Stimulated activated CD8-positive, alpha-beta memory T cell treated with anti-CD3 and anti-CD28 coated beads, Interleukin-15, amount 100 ng/mL, for 4 hours (primary cell): ENCODE data around the gene CD200.
"Not testable (repeated sequence)": the region's sequence is repeated elsewhere in the genome, so short reads cannot be mapped to it uniquely, and the experiment has no call there.

Experiments used
- DNase-seq, 2 donors: peaks; one replicate each; pipeline ENCODE4 v3.0.0-alpha.2; 2020; ENCODE audit warnings: low read depth in 2 of 2

Gene CD200

DNA sequence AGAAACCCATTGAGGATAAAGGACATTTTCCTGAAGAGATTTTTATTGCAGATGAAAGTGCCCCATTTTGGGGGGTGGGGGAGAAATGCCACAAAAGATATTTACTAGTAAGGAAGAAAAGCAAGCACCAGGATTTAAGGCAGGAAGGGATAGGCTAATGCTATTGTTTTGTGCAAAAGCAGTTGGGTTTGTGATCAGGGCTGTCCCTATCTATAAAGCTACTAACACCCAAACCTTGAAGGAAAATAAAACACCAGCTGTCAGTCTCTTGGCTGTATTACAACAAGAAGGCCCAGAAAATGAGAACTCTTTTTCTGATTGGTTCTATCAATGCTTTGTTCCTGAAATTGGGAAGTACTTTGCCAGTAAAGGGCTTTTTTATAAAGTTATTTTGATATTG is 56.0 kb downstream of the CD200 start:
- no peak for DNase-seq

DNA sequence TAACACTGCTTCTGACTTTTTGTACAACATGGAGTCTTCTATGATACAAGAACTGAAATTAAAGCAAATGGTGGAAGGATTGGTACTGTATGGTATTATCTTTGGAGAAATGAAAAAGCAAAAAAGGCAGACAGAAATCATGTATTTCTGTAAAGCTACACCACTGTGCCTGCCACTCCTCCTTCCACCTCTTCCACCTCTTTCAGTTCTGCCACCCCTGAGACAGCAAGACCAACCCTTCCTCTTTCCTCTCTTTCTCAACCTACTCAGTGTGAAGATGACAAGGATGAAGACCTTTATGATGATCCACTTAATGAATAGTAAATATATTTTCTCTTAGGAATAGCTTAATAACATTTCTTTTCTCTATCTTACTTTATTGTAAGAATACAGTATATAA is 57.0 kb downstream of the CD200 start:
- DNase-seq = no peak

DNA sequence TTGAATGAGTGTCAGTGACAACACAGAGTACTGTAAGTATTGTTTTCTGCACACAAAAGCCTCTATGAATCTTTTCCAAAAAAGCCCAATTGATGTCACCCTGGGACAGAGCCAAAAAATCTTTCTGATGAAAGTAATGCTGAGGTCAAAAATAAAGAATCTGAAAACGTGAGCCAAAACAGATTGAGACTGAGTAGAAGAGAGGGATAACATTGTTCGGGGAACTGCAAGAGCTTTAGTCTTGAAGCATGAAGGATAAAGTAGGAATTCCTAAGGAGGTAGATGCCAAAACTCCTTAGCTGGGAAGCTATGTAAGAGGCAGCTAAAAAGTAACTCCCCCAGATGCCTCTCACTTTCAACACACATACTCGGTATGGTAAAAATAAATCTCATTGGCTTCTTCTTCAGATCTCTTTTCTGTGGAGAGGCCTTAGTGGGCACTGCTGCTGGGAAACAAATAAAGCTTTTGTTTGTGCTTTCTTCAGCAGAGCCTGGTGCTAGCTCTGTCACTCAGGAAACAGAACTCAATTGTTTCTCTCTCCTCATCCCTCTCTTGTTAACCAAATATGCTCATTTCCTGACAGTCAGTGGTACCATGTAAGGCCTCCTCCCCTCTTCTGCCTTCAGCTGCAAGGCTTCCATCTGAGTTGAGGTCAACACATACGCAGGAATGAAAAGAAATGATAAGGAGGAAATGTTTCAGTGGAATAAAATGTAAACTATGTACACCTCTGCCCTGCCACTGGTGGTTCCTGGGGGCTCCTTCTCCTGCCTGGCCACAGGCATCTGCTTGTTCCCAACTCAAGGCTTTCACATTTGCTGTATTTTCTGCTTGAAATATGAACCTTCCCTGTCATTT is 58.1 kb downstream of the CD200 start:
- DNase-seq = no peak

DNA sequence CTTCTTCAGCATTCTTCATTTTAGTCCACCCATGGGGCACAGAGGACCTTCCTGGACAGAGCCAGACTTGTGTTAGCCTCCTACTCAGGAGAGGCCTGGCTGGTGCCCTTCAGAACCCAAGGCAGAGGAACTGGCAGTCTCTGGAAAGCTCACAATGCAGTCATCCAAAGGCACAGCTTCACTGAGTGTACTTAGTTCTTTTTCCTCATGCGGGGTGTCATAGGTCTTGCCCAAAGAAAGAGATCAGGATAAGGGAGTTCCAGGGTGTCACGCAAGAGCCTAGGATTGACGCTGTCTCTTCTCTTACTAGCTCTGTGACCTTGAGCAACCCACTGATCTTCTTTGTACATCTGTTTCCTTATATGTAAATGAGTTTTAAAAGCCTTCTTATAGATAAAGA is 58.7 kb downstream of the CD200 start:
- no peak for DNase-seq

DNA sequence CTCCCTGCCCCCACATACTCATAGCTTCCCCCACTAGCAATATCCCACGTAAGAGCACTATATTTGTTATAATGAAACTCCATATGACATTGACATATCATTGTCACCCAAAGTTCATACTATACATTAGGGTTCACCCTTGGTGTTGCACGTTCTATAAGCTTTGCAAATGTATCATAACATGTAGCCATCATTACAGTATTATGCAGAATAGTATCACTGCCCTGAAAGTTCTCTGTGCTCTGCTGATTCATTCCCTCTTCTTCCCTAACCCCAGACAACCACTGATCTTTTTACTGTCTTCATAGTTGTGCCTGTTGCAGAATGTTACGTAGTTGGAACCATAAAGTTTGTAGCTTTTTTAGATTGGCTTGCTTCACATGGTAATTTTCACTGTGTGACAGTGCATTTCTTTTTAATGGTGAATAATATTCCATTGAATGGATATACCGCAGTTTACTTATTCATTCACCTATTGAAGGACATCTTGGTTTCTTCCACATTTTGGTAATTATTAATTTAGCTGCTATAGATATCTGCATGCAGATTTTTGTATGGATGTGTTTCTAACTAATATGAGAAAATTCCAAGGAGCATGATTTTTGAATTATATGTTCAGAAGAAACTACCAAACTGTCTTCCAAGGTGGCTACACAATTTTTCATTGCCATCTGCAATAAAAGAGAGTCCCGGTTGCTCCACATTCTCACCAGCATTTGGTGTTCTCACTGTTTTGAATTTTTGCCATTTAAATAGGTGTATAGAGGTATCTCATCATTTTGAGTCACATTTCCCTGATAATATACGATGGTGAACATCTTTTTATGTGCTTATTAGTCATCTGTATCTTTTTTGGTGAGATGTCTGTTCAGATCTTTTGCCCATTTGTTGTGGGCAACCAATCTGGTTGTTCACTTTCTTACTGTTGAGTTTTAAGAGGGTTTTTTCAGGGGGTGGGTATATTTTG is 59.7 kb downstream of the CD200 start:
- no peak for DNase-seq

DNA sequence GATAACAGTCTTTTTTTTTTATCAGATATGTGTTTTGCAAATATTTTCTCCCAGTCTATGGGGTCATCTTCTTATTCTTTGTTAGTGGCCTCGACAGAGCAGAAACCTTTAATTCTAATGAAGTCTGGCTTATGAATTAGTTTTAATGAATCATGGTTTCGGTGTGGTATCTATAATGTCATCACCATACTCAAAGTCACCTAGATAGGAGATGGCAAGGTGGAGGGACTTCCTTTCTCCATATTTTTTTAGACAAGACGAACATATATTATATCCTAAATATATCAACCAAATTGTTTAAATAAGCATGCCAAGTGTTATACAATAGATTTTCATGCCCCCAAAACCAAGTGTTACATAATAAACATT is 60.4 kb downstream of the CD200 start:
- DNase-seq = no peak

DNA sequence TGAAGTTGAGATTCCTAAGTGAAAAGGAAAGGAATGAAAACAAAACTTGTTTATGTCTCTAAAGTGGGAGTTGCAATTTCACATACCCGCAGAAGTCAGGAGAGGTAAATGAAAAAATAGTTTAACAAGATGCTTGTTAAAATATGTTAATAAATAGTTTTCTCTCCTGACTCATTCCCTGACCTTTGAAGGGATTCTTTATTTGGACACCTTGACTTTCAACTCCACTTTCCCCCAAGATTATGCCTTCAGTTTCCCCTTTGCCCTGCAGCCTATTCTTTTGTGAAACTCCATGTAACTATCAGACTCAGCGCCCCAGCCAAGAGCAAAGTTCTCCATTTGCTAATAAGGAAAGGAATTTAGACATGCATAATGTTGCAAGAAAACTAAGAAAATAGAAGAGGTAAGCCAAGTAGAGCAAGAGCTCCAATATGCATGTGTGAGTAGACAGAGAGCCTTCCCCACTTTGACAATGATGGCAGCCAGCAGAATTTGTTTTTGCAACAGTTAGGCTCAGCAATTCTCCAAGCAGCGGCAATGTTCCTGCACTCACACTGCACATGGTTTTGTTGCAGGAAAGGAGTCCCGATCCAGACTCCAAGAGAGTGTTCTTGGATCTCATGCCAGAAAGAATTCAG is 61.2 kb downstream of the CD200 start:
- no peak for DNase-seq

DNA sequence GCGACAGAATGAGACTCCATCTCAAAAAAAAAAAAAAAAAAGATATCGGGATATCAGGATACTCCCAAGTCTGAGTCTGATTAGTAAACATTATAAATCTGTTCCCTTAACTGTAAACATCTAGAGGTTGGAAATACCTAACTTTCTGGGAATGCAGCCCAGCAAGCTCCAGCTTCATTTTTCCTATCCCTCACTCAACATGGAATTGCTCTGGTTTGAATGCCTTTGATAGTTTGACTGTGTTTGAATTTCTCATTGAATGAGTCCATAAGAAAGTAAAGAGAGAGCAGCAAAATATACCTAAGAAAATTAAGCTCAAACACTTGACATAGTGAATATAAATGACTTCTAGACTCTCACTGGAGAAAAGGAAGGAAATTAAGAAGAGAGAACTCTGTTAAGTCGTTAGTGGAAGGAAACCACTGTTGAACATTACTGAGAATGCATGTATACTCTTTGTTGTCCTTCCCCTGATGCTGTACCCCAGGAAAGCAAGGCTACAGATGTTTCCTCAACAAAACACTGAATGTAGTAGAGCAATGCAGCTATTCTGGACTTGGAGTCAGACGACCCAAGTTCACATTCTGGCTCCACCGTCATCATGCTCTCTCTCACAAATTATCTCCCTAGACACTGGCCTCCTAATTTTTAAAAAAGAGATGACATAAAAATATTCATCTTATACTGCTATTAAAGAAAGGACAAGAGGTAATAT is 62.4 kb downstream of the CD200 start:
- no peak for DNase-seq

DNA sequence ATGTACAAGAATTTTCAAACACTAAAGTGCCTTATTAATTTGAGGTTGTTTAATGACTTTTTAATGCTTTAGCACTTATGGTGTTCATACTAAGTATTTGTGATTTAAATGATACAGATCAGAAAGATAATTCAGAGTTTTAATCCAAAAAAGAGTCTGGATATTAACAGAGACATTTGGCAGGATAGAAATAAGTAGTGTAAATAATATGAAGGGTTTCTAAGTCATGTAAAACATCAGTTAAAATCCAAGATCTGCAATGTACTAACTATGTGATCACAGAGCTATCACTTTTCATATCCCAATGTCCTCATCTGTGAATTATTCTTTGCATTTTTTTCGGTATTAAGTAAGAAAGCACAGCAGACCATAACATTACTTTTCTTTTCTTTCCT is 62.9 kb downstream of the CD200 start:
- no peak for DNase-seq

DNA sequence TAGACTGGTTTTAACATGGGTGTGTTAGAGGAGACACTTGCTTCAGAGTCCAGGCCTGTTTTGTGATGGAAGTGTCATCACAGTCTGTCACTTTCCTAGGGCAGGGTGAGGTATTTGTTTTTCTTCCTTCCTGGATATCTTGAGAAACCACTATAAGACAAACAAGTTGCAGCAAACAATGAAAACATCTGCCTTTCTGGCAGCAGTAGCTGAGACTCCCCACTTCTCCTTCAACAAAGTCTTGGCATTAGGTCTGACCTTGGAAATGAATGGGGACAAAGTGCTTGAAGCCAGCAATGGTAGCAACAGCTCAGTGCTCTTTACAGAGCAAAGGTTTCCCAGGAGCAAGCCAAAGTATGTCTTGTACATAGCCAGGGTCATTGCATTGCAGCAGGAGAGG is 64.6 kb downstream of the CD200 start:
- DNase-seq = no peak

DNA sequence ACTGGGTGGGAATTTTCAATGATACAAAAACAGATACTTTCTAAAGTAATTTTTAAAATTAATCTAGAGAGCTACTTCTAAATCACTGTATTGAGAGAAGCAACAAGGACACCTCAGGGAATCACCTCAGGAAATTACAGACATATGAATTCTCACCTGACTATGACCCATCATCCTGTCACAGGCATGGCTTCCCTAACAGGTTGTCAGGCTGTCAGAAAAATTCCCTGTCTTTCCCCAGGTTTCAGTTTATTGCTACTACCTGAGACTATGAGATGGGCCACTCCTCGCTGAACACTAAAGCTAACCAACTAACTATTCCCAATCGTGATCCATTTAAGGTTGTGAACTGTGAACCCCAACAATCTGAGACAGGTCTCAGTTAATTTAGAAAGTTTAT is 66.1 kb downstream of the CD200 start:
- no peak for DNase-seq

DNA sequence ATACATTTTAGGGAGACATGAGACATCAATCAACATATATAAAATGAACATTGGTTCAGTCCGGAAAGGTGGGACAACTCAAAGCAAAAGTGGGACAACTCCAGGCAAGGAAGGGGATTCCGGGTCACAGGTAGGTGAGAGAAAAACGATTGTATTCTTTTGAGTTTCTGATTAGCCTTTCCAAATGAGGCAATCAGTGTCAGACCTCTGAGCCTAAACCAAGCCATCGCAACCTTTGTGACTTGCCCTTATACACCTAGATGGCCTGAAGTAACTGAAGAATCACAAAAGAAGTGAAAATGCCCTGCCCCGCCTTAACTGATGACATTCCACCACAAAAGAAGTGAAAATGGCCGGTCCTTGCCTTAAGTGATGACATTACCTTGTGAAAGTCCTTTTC is 66.6 kb downstream of the CD200 start:
- not testable (repeated sequence) for DNase-seq

DNA sequence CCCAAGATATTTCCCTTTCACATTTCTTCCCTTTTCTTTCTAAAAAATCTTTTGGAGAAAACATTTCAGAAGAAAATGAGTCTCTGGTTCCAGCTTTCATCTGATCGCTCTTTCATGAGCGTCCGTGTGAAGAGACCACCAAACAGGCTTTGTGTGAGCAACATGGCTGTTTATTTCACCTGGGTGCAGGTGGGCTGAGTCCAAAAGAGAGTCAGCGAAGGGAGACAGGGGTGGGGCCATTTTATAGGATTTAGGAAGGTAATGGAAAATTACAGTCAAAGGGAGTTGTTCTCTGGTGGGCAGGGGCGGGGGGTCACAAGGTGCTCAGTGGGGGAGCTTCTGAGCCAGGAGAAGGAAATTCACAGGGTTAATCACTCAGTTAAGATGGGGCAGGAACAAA is 67.4 kb downstream of the CD200 start:
- not testable (repeated sequence) for DNase-seq

DNA sequence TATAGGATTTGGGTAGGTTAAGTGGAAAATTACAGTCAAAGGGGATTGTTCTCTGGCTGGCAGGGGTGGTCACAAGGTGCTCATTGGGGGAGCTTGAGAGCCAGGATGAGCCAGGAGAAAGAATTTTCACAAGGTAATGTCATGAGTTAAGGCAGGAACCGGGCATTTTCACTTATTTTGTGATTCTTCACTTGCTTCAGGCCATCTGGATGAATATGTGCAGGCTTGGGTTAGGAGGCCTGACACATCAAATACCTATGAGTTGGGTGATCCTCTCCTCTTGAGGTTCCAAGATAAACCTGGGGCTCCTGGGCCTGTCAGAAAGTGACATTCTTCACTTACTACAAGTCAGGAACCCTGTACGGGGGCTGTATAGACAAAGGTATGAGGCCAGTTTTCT is 68.7 kb downstream of the CD200 start:
- no peak for DNase-seq

DNA sequence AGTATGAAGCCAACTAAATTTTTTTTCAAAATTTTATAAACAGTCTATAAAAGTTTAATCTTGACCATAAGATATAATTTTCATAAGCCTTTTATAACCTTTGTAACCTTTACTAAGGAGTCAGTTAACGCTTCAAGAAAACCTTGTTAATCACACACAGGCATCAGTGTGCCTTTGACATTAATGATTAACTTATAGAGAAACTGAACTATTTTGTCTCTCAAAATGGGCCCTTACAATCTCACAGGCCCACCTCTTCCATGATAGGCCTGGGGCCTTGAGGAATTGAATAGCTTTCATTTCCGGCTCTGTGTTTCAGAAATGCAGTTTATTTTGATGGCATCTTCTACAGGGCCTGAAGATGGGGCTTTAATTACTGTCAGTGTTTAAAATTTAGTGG is 70.1 kb downstream of the CD200 start:
- no peak for DNase-seq

DNA sequence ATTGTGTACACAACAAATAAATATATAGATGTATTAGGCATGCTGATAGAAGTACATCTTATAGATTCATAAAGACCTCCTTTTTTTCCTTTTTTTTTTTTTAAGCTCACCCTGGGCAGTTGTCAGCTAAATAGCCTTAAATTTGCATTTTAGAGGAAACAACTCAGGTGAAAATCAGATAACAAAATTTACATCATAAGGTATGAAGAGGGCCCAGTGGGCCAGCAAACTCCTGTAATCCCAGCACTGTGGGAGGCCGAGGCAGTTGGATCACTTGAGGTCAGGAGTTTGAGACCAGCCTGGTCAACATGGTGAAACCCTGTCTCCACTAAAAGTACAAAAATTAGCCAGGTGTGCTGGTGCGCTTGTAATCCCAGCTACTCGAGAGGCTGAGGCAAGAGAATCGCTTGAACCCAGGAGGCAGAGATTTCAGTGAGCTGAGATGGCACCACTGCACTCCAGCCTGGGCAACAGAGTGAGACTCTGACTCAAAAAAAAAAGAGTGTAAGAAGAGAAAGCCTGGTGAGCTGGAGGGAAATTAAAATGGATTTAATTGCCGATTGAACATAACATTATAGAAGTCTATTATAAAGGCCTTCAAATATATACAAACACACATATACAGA is 72.1 kb downstream of the CD200 start:
- DNase-seq = not testable (repeated sequence)

DNA sequence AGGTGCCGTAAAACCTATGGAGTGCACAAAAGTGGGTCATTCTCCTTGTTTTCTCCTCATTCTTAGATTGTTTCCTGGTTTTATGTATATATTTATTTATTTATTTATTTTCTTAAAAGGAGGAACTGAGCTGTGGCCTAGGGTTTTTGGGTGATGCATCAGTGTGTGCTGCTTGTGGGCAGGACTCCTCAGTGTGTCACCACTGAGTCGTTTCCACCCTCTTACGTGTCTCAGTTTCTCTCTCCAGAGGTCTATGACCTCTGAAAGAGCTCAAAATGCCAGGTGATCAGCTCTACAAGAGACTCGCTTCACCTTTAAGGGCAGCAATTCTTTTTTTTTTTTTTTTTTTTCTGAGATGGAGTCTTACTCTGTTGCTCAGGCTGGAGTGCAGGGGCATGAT is 72.9 kb downstream of the CD200 start:
- no peak for DNase-seq

DNA sequence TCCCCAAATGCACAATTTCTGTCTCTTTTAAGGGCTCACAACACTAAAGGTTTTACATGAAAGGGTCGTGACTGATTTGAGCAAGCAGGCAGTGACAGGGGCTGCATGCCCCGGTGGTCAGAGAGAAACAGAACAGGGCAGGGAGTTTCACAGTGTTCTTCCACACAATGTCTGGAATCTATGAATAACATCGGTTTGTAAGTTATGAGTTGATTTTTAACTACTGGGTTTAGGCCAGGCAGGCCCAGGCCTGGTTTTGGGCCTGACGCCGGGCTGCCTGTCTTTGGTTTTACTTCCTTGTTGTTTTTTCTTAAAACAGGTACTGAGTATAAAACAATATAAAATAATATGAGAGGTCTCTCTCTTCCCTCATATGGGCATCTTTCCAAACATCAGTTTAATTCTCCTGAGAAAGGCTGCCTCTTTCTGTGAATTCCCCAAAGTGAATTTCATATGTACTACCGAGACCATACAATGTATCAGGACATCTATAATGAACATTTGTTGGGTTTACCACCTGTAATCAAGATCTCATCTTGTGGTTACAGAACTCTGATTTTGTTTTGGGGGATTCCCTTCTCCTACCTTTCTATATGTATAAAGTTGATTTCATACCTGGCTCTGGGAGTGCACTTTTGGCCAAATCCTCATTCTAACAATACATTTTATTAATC is 74.4 kb downstream of the CD200 start:
- DNase-seq = no peak

DNA sequence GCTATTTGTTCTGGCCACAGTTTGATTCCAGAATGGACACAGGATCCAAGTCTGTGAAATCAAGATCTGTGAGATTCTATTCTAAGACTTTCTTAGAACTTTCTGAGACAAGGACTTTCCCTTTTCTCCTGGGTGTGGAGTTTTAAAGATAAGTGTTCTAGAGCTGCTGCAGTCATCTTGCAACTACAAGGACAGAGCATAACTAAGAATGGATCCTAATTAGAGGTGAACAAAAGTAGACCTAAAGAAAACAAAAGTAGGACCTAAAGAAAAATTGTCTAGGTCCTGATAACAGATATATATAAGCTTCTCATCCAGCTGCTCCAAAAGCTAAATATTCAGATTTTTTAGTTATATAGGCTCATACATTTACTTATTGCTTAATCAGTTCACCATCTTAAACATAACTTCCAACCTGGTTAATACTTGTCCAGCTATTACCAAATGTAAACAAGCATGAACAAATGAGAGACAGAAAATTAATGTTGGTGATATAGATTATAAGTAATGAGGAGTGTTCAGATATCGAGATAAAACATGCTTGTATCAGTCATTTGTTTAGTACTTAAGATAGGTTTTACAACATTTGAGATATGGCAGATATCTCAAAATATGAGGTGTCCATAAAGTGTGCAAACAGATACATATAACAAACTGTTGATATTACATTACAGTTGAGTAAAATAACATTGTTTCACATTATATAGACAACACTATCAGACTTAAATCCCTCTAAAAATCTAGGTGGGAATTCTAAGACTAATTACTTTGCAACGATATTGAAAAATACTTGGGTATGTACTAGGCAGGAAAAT is 75.1 kb downstream of the CD200 start:
- DNase-seq = no peak

DNA sequence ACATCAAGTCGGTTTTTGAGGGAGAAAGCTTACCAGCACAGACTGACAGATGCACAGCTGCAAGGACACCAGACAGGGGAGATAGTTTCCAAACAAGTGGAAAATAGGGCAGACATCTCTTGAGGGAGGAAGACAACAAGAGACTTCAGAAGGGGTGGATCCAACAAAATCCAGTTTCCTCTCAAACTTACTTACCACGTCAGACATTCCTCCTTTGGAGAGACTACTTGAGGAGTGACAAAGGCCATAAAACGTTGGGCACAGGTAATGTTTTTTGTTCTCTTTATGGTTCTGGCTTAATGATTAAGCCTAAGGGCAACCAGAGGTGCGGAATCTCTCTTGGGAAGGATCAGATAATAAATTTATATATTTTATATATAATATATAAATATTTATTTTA is 76.1 kb downstream of the CD200 start:
- no peak for DNase-seq
